H9 (cell line): Measurements from ENCODE around the gene PRDM11. TPM values are rescaled to one million over a fixed set of nuclear protein-coding genes. Genes with fewer than 3 reads are reported as not detected.

Experiments
- DNase-seq: peaks from one replicate; pipeline ENCODE4 v3.0.0-alpha.2; 2017
- H2AFZ ChIP-seq: one replicate; pipeline ENCODE4 v1.6.1; 2013; ENCODE audit warnings: mild to moderate bottlenecking, low read length, control low read depth, moderate library complexity
- H2AK5ac ChIP-seq: 2 replicates; pipeline ENCODE4 v1.6.1; 2013; ENCODE audit warnings: low read length, control low read depth, mixed read lengths; ENCODE audit not compliant: insufficient read length
- H2BK120ac ChIP-seq: one replicate; pipeline ENCODE4 v1.6.1; 2013; ENCODE audit warnings: low read depth, mild to moderate bottlenecking, low read length, control low read depth, inconsistent platforms; ENCODE audit not compliant: poor library complexity, severe bottlenecking
- H2BK12ac ChIP-seq: 2 replicates; pipeline ENCODE4 v1.6.1; 2013; ENCODE audit warnings: low read length, control low read depth, mixed read lengths, low read depth; ENCODE audit not compliant: insufficient read length
- H2BK15ac ChIP-seq: 2 replicates; pipeline ENCODE4 v1.6.1; 2013; ENCODE audit warnings: low read depth, low read length, control low read depth
- H2BK20ac ChIP-seq: one replicate; pipeline ENCODE4 v1.6.1; 2013; ENCODE audit warnings: low read depth, mild to moderate bottlenecking, low read length, control low read depth, inconsistent platforms; ENCODE audit not compliant: poor library complexity, severe bottlenecking
- H2BK5ac ChIP-seq: 2 replicates; pipeline ENCODE4 v1.6.1; 2013; ENCODE audit warnings: low read length, control low read depth, mixed read lengths; ENCODE audit not compliant: insufficient read length
- H3K14ac ChIP-seq: 2 replicates; pipeline ENCODE4 v1.6.1; 2013; ENCODE audit warnings: low read length, control low read depth; ENCODE audit not compliant: insufficient read depth
- H3K18ac ChIP-seq: 2 replicates; pipeline ENCODE4 v1.6.1; 2013; ENCODE audit warnings: low read depth, mild to moderate bottlenecking, mixed read lengths, low read length, control low read depth; ENCODE audit not compliant: insufficient read length
- H3K23ac ChIP-seq: 2 replicates; pipeline ENCODE4 v1.6.1; 2013; ENCODE audit warnings: low read length, control low read depth, mixed read lengths, low read depth; ENCODE audit not compliant: insufficient read length
- H3K23me2 ChIP-seq: 2 replicates; pipeline ENCODE4 v1.6.1; 2013; ENCODE audit warnings: low read depth, mild to moderate bottlenecking, mixed read lengths, low read length, control low read depth; ENCODE audit not compliant: insufficient read length, poor library complexity, severe bottlenecking
- H3K27ac ChIP-seq: 2 replicates; pipeline ENCODE4 v1.5.1; 2013; ENCODE audit warnings: low read length, control low read depth, mixed read lengths, low read depth; ENCODE audit not compliant: insufficient read length
- H3K27me3 ChIP-seq: 2 replicates; pipeline ENCODE4 v1.6.1; 2013; ENCODE audit warnings: low read length, control low read depth, inconsistent platforms; ENCODE audit not compliant: insufficient read depth
- H3K4ac ChIP-seq: 2 replicates; pipeline ENCODE4 v1.6.1; 2013; ENCODE audit warnings: low read depth, mild to moderate bottlenecking, control low read depth, inconsistent platforms, low read length, moderate library complexity
- H3K4me1 ChIP-seq: 2 replicates; pipeline ENCODE4 v1.6.1; 2013; ENCODE audit warnings: low read length, control low read depth, inconsistent platforms; ENCODE audit not compliant: insufficient read depth
- H3K4me2 ChIP-seq: 2 replicates; pipeline ENCODE4 v1.6.1; 2013; ENCODE audit warnings: low read length, control low read depth, mixed read lengths; ENCODE audit not compliant: insufficient read length, insufficient read depth
- H3K56ac ChIP-seq: 2 replicates; pipeline ENCODE4 v1.6.1; 2013; ENCODE audit warnings: low read depth, mild to moderate bottlenecking, mixed read lengths, low read length, control low read depth; ENCODE audit not compliant: insufficient read length
- H3K79me1 ChIP-seq: 2 replicates; pipeline ENCODE4 v1.6.1; 2013; ENCODE audit warnings: low read depth, mild to moderate bottlenecking, moderate library complexity, low read length, control low read depth, inconsistent platforms; ENCODE audit not compliant: insufficient read depth, poor library complexity, severe bottlenecking
- H3K79me2 ChIP-seq: 2 replicates; pipeline ENCODE4 v1.6.1; 2013; ENCODE audit warnings: low read length, control low read depth, inconsistent platforms; ENCODE audit not compliant: insufficient read depth
- H3K9ac ChIP-seq: 2 replicates; pipeline ENCODE4 v1.6.1; 2013; ENCODE audit warnings: low read length, control low read depth, mixed read lengths; ENCODE audit not compliant: insufficient read length; ENCODE audit errors: extremely low read depth
- H3K9me3 ChIP-seq: one replicate; pipeline ENCODE4 v1.6.1; 2013; ENCODE audit warnings: low read depth, low read length, inconsistent platforms; ENCODE audit not compliant: control insufficient read depth
- H3T11ph ChIP-seq: one replicate; pipeline ENCODE4 v1.6.1; 2013; ENCODE audit warnings: mild to moderate bottlenecking, low read length, control low read depth, inconsistent platforms
- H4K20me1 ChIP-seq: one replicate; pipeline ENCODE4 v1.6.1; 2013; ENCODE audit not compliant: control insufficient read depth, insufficient read length, insufficient read depth
- H4K5ac ChIP-seq: 2 replicates; pipeline ENCODE4 v1.6.1; 2013; ENCODE audit warnings: low read depth, mild to moderate bottlenecking, mixed read lengths, low read length, control low read depth; ENCODE audit not compliant: insufficient read length
- H4K8ac ChIP-seq: replicated peaks from 2 replicates; pipeline ENCODE4 v1.6.1; 2013; ENCODE audit warnings: low read length, control low read depth, mixed read lengths, low read depth; ENCODE audit not compliant: insufficient read length
- H4K91ac ChIP-seq: 2 replicates; pipeline ENCODE4 v1.6.1; 2013; ENCODE audit warnings: low read depth, mild to moderate bottlenecking, moderate library complexity, mixed read lengths, low read length, control low read depth; ENCODE audit not compliant: insufficient read length
- H3K27ac Mint-ChIP-seq, 3 experiments: 2 replicates in 2 of 3; 3 replicates in 1 of 3; pipeline ENCODE4 v1.8.0; 2020 to 2021; ENCODE audit warnings: mixed read lengths in 3 of 3, mild to moderate bottlenecking in 1 of 3, moderate library complexity in 1 of 3
- H3K27me3 Mint-ChIP-seq: 2 replicates; pipeline ENCODE4 v1.8.0; 2021; ENCODE audit warnings: low read depth, mild to moderate bottlenecking, moderate library complexity, mixed read lengths
- H3K36me3 Mint-ChIP-seq, 3 experiments: 2 replicates in 2 of 3; 3 replicates in 1 of 3; pipeline ENCODE4 v1.8.0; 2020 to 2021; ENCODE audit warnings: low read depth in 3 of 3, mixed read lengths in 3 of 3; ENCODE audit not compliant: insufficient read depth in 1 of 3
- H3K4me1 Mint-ChIP-seq, 2 experiments: 2 replicates each; pipeline ENCODE4 v1.8.0; 2020; ENCODE audit warnings: mixed read lengths in 2 of 2
- H3K4me3 Mint-ChIP-seq, 2 experiments: 2 replicates in 1 of 2; 3 replicates in 1 of 2; pipeline ENCODE4 v1.8.0; 2020 to 2021; ENCODE audit warnings: mild to moderate bottlenecking in 2 of 2, mixed read lengths in 2 of 2, moderate library complexity in 1 of 2
- H3K9me3 Mint-ChIP-seq, 2 experiments: 2 replicates in 1 of 2; 3 replicates in 1 of 2; pipeline ENCODE4 v1.8.0; 2020; ENCODE audit warnings: mild to moderate bottlenecking in 2 of 2, mixed read lengths in 2 of 2, moderate library complexity in 1 of 2
- CTCF ChIP-seq: fragments of 200-600 bp; sonication (generic); conservative IDR thresholded peaks from 3 replicates; pipeline ENCODE4 v1.8.0; 2021; ENCODE audit warnings: antibody characterized with exemption, mild to moderate bottlenecking
- WGBS: extraction: QIAGEN DNeasy Blood & Tissue Kit; methylation state at CpG from one replicate; pipeline ENCODE4 v1.1.7; 2013; ENCODE audit warnings: missing lambda C conversion rate, low lambda C conversion rate, mixed read lengths; ENCODE audit not compliant: insufficient read length; ENCODE audit errors: extremely low coverage; 5-methylcytosine and 5-hydroxymethylcytosine counted together
- total RNA-seq: library from RNA; stranded (reverse); gene quantifications from 2 replicates; pipeline ENCODE4 v1.2.1, GENCODE V29; 2021

PRDM11 gene
- total RNA-seq, 1 experiment from 2014 or later: 11.5 TPM

GRCh38 chr11:45274206-45274605 lies 127.8 kb downstream of the PRDM11 start:
- Histone ChIP-seq H4K20me1 (no peaks in the 10 kb centered on the region), H3K18ac (no peak overlapping the region), H3K14ac (no peak overlapping the region), H3K27me3 (no peaks in the 10 kb centered on the region), H2BK5ac (no peak overlapping the region), H3K23me2 (no peaks in the 10 kb centered on the region), H3K9me3 (no peaks in the 10 kb centered on the region), H4K91ac (no peak overlapping the region), H3K56ac (no peak overlapping the region), H3K23ac (no peak overlapping the region), H3K79me2 (no peaks in the 10 kb centered on the region), H3K27ac (no peak overlapping the region), H2AK5ac (no peak overlapping the region), H3K9ac (no peak overlapping the region), H2AFZ (no peak overlapping the region), H3K4me2 (no peak overlapping the region), H2BK15ac (no peak overlapping the region), H2BK120ac (no peak overlapping the region), H4K8ac (no peak overlapping the region), H3K4ac (no peak overlapping the region), H4K5ac (no peak overlapping the region), H3T11ph (no peak overlapping the region), H2BK12ac (no peak overlapping the region), H2BK20ac (no peak overlapping the region), H3K79me1 (no peaks in the 10 kb centered on the region), H3K4me1 (no peaks in the 10 kb centered on the region; the same call in 1 of the 2 replicates)
- Mint-ChIP-seq H3K27ac (no peak overlapping the region), H3K4me3 (no peak overlapping the region), H3K4me1 (peaks cover 0 to 4% of the 10 kb centered on the region in 2 experiments; a peak in 2 of 4 replicates), H3K27me3 (peaks cover 18% of the 10 kb centered on the region), H3K9me3 (no peaks in the 10 kb centered on the region; a peak in 2 of 5 replicates), H3K36me3 (no peaks in the 10 kb centered on the region)
- TF ChIP-seq CTCF: no peak
- no peak for DNase-seq
- WGBS: no CpG with 5 or more reads among the region's 4 CpGs
